ENCODE measurements around the gene PIGR.

DNA sequence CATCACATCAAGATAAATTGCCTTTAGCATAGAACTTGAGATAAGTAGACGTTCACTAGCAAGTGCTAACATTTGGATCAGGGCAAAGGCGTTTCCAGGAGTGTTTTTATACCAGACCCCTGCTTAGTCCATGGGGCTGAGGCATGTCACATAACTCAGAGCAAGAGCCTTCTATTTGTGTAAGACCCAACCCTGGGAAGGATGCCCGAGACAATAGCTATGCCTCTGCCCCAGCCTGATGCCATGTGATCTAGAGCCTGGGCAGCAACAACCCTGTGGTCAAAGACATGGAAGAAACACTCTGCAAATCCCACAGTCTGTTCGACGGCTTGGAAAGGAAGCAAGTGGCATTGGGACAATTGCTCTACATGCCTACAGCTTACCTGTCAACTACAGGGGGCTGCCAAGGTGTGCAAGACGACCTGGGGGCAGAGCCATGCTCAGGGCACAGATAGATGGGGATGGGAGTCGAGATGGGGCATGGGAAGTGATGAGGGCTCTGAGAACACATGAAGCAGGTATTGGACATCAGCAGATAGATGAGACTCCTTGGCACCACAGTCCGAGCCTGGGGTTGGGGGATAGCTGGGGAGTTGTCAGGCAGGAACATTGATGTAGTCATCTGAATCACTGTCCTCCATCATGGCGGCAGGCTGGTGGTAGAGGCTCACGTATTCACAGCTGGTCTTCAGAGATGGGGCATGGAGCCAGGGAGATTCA lies 41.7 kb downstream of the PIGR start:
- no peak for TF ChIP-seq GATA3 (IDR thresholded peaks at IDR 0.05; ENCODE audit: low read depth, low read length)
- TF ChIP-seq GATA2 (IDR thresholded peaks at IDR 0.05; ENCODE audit: low read depth, low read length) = no peak
